NCI-H2081 treated with DMSO at 0.1 percent for 48 hours (cell line): Measurements from ENCODE around the gene DCDC2C.
A peak's percentile ranks its signal among the peaks of the same experiment; 100 is the strongest.
"Not testable (repeated sequence)": the region's sequence is repeated elsewhere in the genome, so short reads cannot be mapped to it uniquely, and the experiment has no call there.

Experiments
- DNase-seq: peaks from one replicate; lab custom pipeline; 2025; lab: John Stamatoyannopoulos, UW

The DCDC2C gene

DNA sequence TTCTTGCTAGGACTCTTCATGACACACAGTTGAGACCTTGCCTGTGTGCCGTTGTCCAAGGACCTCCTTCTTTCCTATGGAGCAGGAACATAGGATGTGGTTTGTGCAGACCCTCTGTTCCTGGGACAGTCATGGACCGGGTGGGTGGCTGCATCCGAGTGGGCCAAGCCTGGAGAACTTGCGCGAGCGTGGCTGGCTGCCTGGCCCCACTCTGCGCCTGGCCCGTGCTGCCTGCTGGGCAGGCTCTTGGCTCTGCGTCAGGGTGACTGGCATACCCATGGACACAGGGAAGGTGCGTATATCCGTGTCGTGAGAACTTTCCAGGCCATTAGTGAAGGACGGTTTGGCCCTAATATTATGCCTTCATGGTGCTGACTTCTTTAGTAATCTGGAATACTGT is 68.2 kb downstream of the DCDC2C start:
- DNase-seq, result no peak

DNA sequence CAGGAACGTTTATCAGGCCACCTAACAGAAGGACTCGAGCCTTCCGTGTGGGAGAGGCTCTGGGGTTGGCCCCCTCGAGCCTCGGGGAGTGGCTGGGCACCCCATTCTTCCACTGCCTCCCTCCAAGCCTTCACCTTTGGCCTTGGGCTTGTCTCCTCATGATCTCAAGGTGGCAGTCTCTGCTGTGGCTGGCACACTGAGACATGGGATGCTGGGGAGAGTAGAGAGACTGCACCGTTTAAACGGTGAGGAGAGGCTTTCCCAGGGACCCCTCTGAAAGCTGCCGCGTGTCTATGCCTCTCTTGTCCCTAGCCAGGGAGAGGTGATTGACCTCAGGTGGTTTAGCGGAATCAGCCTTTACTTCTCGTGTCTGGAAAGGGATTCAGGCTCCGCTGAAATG is 71.0 kb downstream of the DCDC2C start:
- no peak for DNase-seq

DNA sequence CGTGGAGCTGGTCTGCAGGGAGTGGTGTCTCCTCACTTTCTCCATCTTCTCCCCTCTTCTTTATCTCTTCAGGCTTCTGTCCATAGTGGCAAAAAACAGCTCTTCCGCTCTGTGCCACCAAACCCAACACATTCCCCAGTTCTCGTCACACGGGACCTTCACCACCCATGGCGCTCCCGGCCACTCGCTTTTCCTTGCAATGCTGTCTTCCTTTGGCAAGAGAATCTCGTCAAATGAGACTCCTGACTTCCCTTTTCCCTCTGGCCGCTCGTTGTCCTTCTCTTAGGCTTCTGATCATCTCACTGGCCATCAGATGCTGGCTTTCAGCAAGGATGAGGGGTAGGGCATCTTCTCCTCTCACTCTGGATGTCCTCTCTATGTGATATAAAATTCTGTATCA is 72.9 kb downstream of the DCDC2C start:
- DNase-seq, result no peak

DNA sequence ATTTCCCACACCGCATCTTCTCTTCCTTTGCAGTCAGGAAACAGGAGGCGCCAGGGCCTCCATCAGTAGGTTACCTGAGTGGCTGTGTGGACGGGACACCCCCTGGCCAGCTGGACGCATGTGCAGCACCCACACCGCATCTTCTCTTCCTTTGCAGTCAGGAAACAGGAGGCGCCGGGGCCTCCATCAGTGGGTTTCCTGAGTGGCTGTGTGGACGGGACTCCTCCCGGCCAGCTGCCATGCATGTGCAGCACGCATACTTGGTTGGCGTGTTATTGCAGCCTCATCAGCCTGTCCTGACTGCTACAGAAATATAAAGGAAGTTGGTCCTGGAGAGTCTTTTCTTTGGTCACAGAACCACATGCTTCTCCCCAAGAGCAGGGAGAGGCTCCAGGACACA is 74.6 kb downstream of the DCDC2C start:
- DNase-seq, result no peak

DNA sequence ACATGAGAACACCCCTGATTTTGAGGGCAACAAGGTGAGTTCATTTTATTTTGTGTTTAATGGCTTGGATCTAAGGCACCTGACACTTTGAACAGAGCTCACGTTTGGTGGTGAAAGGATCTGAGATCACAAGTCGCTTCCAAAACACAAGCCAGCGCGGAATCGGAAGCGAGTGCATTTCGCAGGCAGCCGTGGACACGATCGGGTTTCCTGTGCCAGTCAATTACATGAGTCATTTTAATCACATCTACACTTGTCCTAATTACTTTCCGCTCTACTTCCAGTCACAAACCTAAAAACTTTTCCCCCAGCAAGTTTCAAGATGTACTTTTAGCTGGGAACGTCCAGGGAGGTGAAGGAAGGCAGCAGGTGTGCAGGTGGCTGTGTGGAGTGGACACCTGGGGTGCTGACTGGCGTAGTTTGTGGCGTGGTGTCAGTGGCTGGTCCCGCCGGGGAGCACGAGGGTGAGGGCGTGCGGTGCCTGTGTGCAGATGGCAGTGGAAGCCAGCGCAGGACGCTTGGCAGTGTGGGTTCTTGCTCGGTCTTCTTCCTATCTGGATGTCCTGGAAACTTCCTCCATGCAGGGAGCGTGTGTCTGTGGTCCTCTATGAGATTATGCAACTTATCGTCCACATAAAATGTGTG is 75.6 kb downstream of the DCDC2C start:
- no peak for DNase-seq

DNA sequence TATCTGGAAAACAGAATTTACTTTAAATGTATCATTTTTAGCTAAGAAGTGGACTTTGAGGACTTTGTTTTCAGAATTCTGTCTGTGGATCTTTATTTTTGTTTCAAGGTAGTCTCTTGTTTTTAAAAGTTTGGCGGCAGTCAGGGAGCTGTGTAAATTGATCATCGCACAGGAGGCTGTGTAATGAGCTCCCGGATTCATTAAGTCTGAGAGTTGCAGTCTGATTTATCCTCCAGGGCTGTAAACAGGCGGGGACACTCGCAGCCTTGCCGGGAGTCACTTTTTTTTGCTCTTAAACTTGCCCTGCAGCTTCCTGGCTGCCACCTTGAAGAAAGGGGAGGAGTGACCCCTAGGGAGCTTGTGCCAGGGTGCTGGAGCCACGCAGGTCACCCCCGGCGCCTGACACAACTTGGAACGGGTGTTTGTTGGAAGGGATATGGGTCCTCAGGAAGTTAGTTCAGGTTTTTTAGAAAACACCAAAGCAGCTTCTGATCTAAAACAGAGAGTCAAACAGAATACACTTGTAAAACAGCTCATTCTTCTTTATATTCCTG is 76.2 kb downstream of the DCDC2C start:
- no peak for DNase-seq

DNA sequence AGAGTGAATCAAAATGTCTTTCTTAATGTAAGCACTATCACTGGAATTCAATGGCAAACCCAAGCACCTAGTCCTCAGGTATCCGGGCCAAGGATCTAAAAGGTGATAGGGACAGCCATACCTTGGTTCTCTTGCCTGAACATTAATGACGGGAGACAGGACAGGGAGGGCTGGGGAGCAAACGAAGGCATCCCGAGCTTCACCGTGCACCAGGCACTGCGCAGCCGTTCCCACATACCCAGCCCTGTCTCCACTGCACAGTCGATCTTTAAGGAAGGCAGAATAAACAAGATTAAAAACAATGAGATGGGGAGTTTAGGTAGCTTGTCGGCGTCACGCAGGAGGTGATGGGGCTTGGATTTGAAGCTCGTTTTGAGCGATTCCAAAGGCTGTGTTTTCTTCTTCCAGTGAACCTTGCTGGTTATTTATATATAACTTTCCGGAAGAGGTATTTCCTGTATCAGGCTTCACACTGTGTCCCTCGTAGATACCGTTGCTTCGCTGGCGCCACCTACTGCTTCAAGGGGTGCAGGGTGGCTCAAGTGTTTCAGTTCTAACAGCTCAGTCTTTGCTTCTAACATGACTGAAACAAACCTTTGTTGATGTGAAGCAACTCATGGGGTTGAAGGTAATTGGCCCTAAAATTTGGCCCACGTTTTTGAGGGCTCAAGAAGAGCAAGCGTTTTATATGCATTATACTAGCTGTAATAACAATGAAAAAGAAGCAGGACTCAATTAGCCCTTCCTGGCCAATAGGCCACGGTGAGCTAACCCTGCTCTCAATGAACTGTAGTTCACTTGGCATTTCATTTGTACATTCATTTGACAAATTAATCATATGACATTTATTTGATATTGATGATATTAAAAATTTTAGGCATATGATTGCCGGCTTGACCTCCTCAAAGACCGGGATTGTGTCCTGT is 77.4 kb downstream of the DCDC2C start:
- DNase-seq, result peak; percentile 48

DNA sequence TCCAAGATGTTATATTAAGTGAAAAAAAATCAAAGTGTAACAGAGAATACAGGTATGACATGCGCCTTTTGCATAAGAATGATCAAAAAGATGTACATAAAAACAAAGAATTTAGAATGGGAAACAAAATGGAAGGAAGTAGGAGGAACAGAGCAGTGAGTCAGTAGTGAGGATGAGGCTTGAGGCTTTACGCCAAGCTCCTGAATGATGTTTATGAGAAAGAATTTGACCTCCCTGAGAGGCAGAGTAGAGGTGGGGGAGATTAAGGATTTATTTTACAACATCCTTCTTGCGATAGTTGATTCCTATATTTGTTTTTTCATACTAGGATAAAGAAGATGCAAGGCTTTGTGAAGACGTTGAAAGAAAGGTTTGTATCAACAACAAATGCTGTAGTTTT is 81.4 kb downstream of the DCDC2C start:
- no peak for DNase-seq

DNA sequence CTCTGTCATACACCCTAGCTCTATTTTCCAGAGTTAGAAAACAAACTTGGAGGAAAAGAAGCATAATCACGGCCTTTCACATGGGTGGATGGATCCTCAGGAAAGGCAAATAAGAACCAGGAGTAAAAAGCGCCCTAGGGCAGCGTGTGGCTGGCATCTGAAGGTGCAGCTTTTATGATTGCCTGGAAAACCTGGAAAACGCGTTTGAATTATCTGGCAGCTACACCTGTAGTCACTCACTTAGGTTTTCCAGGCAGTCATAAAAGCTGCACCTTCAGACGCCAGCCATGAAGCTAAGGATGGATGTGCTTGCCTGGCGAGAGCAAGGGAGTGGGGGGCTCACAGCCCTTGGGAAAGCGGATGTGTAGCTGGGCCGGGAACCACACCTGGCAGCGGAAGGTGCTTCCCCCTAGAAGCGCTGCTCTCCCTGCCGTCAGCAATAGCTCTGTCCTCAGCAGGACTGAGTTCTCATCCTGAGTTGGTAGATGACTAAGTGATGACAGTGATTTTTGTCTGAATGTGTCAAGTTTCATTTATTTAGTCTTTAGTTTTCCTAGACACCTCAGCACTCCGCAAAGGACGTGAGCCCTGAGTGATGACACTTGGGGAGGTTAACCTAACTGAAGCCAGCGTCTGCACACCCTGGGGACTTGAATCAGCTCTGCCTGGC is 82.0 kb downstream of the DCDC2C start:
- no peak for DNase-seq

DNA sequence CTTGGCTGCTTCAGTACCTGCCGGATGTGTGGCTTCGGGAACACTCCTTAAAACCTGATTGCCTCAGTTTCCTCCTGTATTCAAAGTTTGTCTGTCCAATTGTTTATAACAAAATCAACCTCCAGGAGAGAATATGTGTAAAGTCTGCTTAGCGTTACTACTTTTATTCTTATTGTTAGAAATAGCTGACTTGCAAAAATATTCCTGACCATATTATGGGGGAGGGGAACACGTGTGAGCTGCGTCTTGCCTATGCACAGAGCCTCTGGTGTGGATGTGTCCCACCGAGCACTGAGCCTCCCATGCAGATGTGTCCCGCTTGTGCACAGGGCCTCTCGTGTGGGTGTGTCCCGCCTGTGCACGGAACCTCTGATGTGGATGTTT is 82.5 kb downstream of the DCDC2C start:
- no peak for DNase-seq

DNA sequence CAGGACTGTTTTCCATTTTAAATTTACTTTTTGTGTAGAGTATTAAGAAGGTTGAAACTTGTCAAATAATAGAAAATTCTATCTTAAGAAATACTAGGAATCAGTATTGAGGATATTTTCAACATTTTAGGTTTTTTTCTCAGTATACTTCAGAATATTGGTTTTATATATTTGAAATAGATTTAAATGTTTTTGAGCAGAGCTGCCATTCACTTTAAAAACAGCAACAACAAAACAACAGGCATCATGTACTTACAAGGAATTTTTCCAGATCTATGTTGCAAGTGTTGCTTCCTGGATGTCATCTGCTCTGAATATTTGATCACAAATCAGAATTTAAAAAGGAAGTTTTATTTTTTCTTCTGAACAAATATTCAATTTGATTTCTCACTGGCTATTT is 84.4 kb downstream of the DCDC2C start:
- DNase-seq, result no peak

DNA sequence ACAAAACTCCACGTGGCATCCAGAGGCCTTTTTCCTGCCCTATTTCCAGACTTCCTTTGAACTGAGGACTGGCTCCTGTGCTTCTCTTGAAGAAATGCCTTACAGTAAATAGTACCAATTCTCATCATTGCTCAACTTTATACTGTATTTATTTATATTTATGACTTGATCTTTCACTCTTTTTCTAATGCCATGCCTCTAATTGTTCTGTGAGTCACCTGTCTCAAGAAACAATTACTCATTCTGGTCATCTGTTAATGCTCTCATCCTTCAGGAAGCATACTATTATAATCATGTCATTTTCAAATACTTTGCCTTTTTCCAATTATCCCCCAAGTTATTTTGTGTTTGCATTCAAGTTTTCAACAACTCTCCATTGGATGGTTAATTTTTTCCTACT is 85.9 kb downstream of the DCDC2C start:
- no peak for DNase-seq

DNA sequence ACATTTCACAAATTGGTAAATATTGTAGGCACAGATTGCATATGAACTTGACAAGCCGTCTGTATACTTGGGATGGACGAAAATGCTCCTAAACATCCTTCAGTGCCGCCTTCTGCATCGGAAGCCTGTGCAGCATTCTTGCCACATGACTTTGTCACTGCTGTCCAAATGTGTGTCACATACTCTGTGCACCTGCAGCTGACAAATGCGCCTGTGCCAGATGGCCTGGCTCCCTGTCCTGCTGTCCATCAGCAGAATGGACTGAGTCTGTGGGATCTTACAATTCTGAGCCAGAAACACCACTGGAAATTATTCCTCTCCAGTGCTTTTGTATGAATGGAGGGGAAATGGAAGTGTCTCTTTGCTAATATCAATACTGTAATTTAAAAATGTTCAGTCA is 89.9 kb downstream of the DCDC2C start:
- no peak for DNase-seq

DNA sequence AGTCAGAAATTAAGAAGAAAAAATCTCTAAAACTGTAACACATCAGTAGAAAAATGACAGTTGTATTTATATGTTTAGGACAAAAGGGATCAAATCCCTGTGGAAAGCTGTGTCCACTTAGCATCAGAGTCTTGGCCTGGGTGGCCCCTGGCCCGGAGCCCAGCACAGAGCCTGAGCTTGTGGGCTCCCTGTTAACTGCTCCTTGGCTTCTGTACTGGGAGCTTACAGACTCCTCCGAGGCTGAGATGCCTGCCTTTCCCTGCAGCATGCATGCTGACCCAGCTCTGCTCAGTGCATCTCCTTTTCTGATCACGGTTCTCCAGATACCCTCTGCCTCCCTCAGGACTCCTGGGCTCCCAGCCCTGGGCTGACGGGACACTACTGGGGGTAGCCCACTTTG is 98.1 kb downstream of the DCDC2C start:
- DNase-seq, result no peak

DNA sequence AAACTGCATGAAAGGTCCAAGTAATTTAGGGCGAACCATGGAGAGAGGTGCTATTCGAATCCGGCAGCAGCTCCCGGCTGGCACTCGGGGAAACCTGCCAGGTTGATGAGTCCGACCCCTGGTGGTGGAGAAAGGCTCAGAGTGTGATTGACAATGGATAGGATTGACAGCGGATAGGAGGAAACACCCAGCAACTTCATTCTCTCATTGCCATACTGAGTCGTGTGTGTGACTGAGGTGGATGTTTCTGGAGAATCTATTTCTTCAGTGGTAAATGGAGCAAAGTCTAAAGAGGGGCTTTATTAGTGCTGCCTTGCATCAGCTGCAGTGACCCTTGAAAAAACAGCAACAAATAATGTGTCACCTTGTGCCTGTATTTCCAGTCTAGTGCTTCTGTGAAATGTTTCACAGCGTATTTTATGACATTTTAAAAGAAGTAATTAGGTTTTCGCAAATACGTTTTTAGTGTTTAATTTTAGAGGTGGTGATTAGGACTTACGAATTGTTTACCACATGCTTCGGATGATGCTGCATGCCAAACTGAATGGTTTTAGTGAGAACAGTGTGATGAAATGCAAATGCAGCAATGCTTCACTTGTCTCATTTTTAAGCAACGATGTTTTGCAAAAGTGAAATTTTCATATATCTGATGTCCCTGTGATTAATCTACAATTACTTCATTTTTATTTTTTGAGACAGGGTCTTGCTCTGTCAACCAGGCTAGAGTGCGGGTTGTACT is 102.0 kb downstream of the DCDC2C start:
- no peak for DNase-seq

DNA sequence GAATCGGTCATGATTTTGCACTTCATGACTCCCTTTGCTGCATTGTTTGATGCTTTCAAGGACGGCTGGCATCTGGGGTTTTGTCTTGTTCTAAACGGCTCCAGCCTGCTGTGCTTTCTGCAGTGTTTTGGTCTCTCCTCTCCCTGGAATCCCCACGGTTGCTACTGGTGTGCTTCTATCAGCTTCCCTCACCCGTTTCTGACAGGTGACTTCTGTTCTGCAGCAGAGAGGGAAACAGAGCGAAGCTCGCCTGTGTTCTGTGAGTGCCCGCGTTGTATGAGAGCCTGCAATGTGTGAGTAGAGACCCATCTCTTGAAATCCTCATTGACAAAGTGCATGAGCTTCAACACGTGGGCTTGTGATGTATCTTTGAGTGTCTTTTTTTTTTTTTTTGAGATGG is 102.8 kb downstream of the DCDC2C start:
- no peak for DNase-seq

DNA sequence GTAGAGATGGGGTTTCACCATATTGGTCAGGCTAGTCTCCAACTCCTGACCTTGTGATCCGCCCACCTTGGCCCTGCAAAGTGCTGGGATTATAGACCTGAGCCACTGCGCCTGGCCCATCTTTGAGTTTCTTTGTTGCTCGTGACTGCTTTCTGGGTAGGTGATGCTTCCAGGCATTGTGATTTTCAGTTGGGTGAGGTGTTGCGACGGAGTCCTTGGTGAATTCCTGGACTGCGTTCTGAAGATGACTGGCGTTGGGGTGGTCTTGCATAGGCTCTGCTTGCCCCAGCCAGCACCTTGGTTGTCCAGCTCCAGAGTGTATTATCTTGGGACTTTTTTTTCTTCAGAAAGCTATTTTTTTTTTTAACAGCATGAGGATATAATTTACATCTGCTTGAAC is 103.4 kb downstream of the DCDC2C start:
- no peak for DNase-seq

DNA sequence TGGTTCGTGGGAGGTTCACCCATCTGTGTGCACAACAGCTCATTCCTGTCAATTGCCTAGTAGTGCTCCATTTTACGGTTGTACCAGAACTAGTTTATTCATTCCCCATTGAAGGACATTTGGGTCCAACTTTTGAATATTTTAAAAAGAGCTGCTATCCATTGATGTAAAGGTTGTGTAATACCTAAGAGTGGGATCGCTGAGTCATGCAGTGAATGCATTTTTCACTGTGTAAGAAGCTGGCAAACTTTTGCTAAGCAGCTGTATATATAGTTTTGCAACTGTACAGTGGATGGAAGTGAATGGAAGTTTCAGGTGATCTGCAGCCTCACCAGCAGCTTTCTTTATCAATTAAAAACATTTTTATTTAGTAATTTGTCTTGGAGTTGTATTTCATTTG is 104.5 kb downstream of the DCDC2C start:
- no peak for DNase-seq

DNA sequence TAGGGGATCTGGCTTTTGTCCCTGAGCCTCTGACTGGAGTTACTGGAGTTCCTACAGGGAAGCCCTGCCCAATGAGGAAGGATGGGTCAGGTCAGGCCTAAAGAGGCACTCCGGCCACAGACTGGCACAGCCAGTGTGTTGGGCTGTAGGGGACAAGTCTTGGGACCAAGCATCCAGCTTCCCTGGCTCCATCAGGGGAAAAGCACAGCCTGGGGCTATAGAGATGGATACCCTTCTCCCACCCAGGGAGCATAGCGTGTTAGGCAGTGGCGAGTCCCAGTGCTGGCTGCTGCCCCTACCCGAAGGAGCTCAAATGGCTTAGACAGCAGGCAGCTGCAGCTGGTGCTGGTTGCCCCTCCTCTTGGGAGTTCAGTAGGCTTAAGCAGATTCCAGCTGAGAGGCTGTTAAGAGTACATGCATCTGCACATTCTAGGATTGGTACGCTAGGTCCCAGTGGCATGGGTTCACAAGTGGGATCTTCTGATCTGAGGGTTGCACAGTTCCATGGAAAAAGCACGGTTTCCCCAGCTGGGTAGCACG is 111.4 kb downstream of the DCDC2C start:
- no peak for DNase-seq

DNA sequence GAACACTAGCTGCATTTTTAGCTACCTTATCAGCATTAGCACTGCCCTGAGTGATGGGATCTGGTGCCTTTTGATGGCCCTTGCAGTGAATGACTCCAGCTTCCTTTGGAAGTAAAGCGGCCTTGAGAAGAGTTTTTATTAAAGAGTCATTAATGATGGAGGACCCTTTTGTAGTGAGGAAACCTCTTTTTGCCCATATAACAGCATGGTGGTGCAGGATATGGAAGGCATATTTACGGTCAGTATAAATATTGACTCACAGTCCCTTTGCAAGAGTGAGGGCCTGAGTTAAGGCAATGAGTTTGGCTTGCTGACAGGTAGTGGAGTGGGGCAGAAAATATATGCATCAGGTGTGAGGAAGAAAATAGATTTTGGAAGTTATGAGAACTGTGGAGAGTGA is 113.8 kb downstream of the DCDC2C start:
- not testable (repeated sequence) for DNase-seq

DNA sequence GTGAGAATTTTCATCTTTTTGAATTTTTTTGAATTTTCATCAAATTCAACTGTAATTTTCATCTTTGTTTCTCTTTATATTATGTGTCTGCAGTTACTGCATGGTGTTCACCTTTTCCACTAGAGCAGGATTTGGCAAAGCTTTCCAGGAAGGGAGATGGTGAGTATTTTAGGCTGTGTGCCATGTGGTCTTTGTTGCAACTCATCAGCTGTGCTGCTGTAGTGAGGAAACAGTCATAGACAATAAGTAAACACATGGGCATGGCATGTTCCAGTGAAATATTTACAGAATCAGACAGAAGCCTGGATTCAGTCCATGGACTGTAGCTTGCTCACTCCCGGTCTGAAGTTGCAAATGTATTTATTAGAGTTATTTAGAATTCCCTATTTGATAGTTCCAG is 120.4 kb downstream of the DCDC2C start:
- DNase-seq, result peak; percentile 39
